NK-92 (cell line): ENCODE results near the gene NQO1.
"Not testable (repeated sequence)": the region's sequence is repeated elsewhere in the genome, so short reads cannot be mapped to it uniquely, and the experiment has no call there.

Experiments used
- DNase-seq: peaks from one replicate; lab custom pipeline; 2025; ENCODE audit not compliant: unreplicated experiment; lab: John Stamatoyannopoulos, UW

The NQO1 gene

GRCh38 chr16:69744363-69745231 lies 18.2 kb upstream of the NQO1 start:
- DNase-seq = no peak

GRCh38 chr16:69741951-69742904 lies 15.9 kb upstream of the NQO1 start:
- DNase-seq = no peak

DNA sequence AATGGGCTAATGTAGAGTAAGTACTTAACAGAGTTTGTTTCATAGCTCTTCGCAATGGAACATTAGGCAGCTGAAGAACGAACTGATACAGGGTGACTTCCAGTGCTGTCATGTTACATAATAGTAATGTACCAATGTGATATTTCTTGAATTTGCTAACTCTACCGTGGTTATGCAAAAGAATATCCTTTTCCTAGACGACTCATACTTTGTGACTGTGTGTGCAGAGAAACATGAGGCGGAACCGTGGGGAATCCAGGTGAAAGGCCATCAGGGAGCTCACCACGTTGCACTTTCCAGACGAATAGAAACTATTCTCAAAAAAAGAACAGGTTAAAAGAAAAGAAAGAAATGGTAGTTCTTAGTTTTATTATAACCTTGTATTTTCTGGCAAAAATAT lies 15.2 kb upstream of the NQO1 start:
- DNase-seq = no peak

DNA sequence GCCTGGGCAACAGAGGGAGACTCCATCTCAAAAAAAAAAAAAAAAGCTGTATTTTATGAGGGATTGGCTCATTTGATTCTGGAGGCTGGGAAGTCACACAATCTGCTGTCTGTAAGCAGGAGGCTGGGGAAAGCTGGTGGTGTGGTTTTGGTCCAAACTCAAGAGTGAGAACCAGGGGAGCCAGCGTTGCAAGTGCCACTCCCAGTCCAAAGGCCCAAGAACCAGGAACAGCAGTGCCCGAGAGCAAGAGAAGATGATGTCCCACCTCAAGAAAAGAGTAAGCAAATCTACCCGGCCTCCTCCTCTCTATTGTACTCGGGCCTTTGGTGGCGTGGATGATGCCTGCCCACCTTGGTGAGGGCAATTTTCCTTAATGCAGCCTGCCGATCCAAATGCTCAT lies 5.7 kb upstream of the NQO1 start:
- no peak for DNase-seq

DNA sequence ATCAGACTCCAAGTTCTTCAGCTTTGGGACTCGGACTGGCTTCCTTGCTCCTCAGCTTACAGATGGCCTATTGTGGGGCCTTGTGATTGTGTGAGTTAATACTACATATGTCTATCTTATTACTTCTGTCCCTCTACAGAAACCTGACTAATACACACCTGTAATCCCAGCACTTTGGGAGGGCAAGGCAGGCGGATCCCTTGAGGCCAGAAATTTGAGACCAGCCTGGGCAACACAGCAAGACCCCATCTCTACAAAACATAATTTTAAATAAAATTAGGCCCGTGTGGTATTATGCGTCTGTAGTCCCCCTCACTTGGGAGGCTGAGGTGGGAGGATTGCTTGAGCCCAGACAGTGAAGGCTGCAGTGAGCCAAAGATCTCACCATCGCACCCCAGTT lies 4.9 kb upstream of the NQO1 start:
- DNase-seq = not testable (repeated sequence)

DNA sequence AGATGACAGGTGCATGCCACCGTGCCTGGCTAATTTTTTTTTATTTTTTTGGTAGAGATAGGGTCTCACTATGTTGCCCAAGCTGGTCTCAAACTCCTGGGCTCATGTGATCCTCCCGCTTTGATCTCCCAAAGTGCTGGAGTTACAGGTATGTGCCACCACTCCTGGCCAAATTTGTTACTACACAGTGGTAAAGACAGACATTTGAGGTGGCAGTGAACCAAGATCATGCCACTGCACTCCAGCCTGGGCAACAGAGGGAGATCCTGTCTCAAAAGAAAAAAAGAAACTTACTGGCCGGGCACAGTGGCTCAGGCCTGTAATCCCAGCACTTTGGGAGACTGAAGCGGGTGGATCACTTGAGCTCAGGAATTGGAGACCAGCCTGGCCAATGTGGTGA lies 2.7 kb upstream of the NQO1 start:
- not testable (repeated sequence) for DNase-seq

DNA sequence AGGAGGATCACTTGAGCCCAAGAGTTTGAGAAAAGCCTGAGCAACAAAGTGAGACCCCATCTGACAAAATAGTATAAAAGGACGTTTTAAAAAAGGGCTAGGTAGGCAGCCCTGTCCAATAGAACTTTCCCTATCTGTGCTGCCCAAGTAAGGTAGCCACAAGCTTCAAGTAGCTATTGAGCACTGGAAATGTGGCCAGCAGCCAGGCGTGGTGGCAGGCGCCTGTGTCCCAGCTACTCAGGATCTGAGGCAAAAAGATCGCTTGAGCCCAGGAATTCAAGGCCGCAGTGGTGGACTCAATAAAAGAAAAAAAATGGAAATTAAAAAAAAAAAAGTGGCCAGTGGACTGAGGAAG lies 1.5 kb upstream of the NQO1 start:
- no peak for DNase-seq

DNA sequence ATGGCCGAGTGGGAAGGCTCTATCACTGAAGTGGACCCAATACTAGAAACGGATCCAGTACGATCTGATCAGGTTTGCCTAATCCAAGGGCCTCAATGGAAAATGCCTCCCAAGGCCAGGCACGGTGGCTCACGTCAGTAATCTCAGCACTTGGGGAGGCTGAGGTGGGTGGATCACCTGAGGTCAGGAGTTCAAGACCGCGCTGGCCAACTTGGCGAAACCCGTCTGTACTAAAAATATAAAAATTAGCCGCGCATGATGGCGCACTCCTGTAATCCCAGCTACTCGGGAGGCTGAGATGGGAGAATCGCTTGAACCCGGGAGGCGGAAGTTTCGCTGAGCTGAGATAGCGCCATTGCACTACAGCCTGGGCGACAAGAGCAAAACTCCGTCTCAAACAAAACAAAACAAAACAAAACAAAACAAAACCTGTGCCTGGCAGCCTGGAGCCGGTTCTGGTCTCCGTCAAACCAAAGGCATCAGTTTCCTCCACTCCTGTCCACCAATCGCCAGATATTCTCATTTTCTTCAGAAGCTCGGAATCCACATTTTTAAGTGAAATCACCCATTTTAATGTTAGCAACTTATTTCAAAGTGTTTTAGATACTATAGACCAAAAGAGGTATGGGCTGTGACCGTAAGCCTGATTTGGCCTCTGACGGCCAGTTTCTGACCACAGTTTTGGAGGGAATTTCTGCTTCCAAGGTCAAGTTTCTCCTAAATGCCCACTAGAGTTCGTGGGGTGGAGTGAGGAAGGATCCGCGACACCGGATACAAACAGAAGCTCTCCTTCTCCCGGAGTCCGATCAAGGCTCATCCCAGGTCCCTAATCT lies 664 bp downstream of the NQO1 start:
- DNase-seq = no peak

- DNase-seq = no peak
These were observed 1.3 kb downstream of the NQO1 start for GRCh38 chr16:69724981-69725479.

DNA sequence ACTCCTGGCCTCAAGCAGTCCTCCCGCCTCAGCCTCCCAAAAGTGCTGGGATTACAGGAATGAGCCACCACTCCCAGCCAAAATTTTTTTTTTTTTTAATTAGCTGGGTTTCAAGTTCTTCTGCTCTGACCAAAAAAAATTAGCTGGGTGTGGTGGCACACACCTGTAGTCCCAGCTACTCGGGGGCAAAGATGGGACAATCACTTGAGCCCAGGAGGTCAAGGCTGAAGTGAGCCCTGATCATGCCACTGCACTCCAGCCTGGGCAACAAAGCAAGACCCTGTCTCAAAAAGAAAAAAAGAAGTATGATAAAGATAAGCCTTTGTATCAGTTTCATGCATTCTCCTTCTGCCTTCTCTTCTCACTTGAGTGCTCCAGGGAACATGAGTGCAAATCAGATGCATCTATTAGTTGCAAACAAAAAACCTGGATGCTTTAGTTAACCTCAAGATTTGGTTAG lies 1.9 kb downstream of the NQO1 start:
- no peak for DNase-seq

DNA sequence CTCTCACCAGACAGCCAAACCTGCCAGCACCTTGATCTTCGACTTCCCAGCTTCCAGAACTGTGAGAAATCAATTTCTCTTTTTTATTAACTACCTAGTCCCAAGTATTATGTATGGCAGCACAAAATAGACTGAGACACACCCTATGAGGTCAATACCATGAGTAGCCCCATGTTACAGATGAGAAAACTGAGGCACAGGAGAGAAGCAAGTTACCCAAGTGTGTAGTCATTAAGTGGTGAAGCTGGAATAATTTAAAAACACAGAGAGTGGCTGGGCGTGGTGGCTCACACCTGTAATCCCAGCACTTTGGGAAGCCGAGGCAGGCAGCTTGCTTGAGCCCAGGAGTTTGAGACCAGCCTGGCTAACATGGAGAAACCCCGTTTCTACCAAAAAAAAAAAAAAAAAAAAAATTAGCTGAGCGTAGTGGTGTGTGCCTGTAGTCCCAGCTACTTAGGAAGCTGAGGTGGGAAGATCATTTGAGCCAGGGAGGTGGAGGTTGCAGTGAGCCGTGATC lies 4.9 kb downstream of the NQO1 start:
- DNase-seq = no peak

DNA sequence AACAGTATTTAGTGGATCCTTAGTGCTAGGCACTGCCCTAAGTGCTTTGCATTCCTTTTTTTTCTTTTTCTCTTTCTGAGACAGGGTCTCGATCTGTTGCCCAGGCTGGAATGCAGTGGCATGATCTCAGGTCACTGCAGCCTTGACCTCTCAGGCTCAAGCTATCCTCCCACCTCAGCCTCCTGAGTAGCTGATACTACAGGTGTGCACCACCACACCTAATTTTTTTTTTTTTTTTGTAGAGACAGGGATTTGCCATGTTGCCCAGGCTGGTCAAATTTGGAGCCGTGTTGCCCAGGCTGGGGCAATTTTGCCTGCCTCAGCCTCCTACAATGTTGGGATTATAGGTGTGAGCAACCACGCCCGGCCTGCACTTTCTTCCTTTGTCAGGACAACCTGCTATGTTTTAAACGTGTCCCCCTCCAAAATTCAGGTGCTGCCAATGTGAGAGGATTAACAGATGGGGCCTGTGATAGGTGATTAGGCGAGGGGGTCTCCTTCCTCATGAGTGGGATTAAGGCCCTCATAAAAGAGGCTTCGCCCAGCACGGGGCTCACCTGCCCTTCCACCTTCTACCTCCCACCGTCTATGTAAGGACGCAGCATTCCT lies 5.4 kb downstream of the NQO1 start:
- no peak for DNase-seq

DNA sequence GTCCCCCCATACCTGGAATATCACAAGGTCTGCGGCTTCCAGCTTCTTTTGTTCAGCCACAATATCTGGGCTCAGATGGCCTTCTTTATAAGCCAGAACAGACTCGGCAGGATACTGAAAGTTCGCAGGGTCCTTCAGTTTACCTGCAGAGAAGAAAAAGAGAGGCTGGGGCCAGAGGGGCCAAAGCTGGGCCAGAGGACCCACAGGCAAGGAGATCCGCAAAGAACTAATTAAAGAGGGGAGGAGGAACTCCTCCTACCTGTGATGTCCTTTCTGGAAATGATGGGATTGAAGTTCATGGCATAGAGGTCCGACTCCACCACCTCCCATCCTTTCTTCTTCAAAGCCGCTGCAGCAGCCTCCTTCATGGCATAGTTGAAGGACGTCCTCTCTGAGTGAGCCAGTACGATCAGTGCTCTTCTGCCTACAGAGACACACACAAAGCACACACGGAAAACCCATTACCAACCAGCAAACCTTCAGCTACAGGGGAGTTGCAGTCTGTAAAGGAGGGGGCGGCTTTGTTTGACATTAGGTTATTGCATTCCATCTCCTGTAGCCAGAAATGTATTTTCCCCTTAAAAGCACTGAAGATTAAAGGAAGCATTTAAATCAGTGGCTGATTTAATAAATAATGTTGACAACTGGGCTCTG lies 8.1 kb downstream of the NQO1 start:
- no peak for DNase-seq

DNA sequence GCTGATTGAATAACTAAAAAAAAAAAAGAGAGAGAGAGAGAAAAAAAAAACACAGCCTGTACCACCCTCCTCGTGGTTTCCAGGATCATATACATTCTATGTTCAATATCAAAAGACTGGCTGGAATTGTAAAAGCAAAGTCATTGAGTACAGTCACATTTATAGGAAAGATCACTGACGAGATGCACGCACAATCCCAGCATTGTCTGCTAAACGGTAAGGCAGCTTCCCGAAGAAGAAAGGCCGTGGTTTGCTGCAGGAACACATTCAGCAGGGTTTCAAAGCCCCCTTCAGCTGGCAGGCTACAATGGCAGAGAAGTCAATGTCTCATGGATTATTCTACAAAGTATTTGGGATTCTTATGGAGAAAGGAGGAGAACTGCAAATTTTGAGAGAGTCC lies 9.3 kb downstream of the NQO1 start:
- DNase-seq = no peak

DNA sequence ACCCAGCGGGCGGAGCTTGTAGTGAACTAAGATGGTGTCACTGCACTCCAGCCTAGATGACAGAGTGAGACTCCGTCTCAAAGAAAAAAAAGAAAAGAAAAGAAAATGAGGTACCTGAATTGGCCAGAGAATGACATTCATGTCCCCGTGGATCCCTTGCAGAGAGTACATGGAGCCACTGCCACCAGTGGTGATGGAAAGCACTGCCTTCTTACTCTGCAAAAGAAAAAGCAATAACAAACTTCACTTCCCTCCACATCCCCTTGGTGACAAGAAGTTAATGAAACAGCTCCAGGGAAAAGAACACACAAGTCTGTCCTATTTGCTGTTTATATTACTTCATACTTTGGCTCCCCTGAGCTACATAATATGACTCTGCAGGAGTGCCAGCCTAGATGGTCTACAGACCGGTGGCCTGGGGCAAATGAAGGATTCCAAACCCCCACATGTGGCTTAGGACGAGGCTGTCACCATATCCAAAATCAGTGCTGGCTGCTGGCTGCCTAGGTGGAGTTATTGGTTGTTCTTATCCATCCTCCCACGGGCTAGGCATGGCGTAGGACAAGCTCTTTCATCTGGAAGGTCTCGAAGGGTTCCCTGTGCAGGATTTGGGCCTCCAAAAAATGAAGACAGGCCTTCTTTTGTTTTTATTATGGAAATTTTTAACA lies 13.3 kb downstream of the NQO1 start:
- no peak for DNase-seq

GRCh38 chr16:69712277-69712676 lies 14.1 kb downstream of the NQO1 start:
- no peak for DNase-seq

DNA sequence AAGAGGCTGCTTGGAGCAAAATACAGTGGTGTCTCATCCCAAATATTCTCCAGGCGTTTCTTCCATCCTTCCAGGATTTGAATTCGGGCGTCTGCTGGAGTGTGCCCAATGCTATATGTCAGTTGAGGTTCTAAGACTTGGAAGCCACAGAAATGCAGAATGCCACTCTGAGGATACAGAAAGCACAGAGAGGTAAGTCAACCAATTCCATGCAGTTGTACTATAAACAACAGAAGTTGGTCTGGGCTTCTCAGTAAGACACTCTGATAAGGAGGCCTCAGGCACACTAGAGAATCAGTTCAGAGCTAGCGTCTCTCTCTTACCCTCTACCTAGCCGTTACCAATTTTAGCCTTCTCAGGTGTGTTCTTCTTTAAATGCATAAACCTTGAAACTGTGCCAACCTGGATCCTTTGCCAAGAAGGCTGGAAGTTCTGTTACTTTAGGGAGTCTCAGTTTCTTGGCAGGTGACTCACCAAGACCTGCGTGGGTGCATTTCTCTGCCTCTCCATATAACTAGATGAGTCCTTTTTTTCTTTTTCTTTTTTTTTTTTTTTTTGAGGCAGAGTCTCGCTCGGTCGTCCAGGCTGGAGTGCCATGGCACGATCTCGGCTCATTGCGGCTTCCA lies 15.1 kb downstream of the NQO1 start:
- no peak for DNase-seq

- DNase-seq = no peak
These were observed 16.8 kb downstream of the NQO1 start for GRCh38 chr16:69709456-69710084.
